ENCODE measurements around the gene NOP53. TPM values are rescaled to one million over a fixed set of nuclear protein-coding genes. Genes with fewer than 3 reads are reported as not detected.

NOP53 gene
- total and polyA plus RNA-seq, 9 of the 15 experiments (the other 6 are each of a cell fraction or from before 2014, with no cell fraction given), result 6.5 to 274 (median 145) TPM

DNA sequence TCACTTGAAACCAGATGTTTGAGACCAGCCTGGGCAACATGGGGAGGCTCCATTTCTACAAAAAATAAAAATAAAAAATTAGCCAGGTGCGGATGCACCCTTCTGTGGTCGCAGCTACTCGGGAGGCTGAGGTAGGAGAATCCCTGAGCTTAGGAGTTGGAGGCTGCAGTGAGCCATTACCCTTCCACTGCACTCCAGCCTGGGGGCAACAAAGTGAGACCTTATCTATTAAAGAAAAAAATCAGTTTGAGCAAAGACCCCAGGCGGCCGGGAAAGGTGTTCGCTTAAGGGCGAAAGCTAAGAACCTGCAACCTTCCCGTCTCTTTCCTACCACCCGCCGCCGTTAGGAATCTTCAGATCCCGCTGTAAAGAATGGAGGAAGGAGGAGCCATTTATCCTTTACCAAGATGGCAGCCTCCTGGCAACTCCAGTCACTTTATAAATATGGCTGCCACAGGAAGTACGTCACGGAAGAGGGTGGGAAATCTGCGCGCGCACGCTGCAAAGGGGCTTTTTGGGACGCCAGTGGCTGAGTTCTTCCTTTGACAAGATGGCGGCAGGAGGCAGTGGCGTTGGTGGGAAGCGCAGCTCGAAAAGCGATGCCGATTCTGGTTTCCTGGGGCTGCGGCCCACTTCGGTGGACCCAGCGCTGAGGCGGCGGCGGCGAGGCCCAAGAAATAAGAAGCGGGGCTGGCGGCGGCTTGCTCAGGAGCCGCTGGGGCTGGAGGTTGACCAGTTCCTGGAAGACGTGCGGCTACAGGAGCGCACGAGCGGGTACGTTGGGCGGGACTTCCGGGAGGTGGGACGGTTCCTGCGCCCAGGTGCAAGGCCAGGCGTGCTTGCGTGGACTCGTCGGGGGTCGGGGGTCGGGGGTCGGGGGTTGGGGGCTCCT, at the start of gene NOP53 (continued):
- TF ChIP-seq, protein P1, sequence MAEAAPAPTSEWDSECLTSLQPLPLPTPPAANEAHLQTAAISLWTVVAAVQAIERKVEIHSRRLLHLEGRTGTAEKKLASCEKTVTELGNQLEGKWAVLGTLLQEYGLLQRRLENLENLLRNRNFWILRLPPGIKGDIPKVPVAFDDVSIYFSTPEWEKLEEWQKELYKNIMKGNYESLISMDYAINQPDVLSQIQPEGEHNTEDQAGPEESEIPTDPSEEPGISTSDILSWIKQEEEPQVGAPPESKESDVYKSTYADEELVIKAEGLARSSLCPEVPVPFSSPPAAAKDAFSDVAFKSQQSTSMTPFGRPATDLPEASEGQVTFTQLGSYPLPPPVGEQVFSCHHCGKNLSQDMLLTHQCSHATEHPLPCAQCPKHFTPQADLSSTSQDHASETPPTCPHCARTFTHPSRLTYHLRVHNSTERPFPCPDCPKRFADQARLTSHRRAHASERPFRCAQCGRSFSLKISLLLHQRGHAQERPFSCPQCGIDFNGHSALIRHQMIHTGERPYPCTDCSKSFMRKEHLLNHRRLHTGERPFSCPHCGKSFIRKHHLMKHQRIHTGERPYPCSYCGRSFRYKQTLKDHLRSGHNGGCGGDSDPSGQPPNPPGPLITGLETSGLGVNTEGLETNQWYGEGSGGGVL (CRISPR knock-in tag; IDR thresholded peaks at IDR 0.05), result no peak
- no peak for TF ChIP-seq MTF1 (CRISPR knock-in tag; IDR thresholded peaks at IDR 0.05; ENCODE audit: borderline replicate concordance)
- TF ChIP-seq, protein P2, sequence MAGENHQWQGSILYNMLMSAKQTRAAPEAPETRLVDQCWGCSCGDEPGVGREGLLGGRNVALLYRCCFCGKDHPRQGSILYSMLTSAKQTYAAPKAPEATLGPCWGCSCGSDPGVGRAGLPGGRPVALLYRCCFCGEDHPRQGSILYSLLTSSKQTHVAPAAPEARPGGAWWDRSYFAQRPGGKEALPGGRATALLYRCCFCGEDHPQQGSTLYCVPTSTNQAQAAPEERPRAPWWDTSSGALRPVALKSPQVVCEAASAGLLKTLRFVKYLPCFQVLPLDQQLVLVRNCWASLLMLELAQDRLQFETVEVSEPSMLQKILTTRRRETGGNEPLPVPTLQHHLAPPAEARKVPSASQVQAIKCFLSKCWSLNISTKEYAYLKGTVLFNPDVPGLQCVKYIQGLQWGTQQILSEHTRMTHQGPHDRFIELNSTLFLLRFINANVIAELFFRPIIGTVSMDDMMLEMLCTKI (IDR thresholded peaks at IDR 0.05; ENCODE audit: partially characterized antibody), result no peak
- TF ChIP-seq YY1 (IDR thresholded peaks at IDR 0.05; ENCODE audit: borderline replicate concordance in 1 of 3, control insufficient read depth in 1 of 3, extremely low read depth in 1 of 3, insufficient read depth in 3 of 3, insufficient read length in 1 of 3, insufficient replicate concordance in 2 of 3, low read depth in 1 of 3, low read length in 2 of 3), result peak; percentile 99 to 100 (median 99)
- TF ChIP-seq CEBPG (CRISPR knock-in tag; IDR thresholded peaks at IDR 0.05), result no peak
- no peak for TF ChIP-seq CEBPG (tag; conservative IDR thresholded peaks at IDR 0.05 in 1 of 2, IDR thresholded peaks at IDR 0.05 in 1 of 2)
